Type B pancreatic cell (in vitro differentiated cells): ENCODE measurements around the gene HOMER1. TPM values are rescaled to one million over a fixed set of nuclear protein-coding genes. Genes with fewer than 3 reads are reported as not detected.
A peak's percentile ranks its signal among the peaks of the same experiment; 100 is the strongest.

Experiments
- DNase-seq: peaks from one replicate; pipeline ENCODE4 v3.0.0; 2021; ENCODE audit warnings: mixed read lengths; ENCODE audit not compliant: unreplicated experiment; ENCODE audit errors: extremely low spot score
- H3K27ac Mint-ChIP-seq: 2 replicates; pipeline ENCODE4 v1.8.0; 2021; ENCODE audit warnings: mild to moderate bottlenecking, mixed read lengths
- H3K27me3 Mint-ChIP-seq: 2 replicates; pipeline ENCODE4 v1.8.0; 2021; ENCODE audit warnings: mixed read lengths
- H3K36me3 Mint-ChIP-seq: 2 replicates; pipeline ENCODE4 v1.8.0; 2021; ENCODE audit warnings: mixed read lengths
- H3K4me1 Mint-ChIP-seq: one replicate; pipeline ENCODE4 v1.8.0; 2021; ENCODE audit warnings: mixed read lengths; ENCODE audit not compliant: unreplicated experiment
- H3K4me3 Mint-ChIP-seq: 2 replicates; pipeline ENCODE4 v1.8.0; 2021; ENCODE audit warnings: mild to moderate bottlenecking, mixed read lengths
- H3K9me3 Mint-ChIP-seq: 2 replicates; pipeline ENCODE4 v1.8.0; 2021; ENCODE audit warnings: mixed read lengths
- total RNA-seq: library from RNA; stranded (reverse); gene quantifications from 2 replicates; pipeline ENCODE4 v1.2.1, GENCODE V29; 2021; ENCODE audit warnings: low replicate concordance
- TF ChIP-seq, protein P1 (sequence below): fragments of 200-600 bp; sonication (generic); conservative IDR thresholded peaks from 2 replicates; pipeline ENCODE4 v1.5.0; 2021; ENCODE audit warnings: antibody characterized with exemption, mild to moderate bottlenecking

HOMER1 gene
- total RNA-seq, 1 donor from 2014 or later = 20.0 TPM

DNA sequence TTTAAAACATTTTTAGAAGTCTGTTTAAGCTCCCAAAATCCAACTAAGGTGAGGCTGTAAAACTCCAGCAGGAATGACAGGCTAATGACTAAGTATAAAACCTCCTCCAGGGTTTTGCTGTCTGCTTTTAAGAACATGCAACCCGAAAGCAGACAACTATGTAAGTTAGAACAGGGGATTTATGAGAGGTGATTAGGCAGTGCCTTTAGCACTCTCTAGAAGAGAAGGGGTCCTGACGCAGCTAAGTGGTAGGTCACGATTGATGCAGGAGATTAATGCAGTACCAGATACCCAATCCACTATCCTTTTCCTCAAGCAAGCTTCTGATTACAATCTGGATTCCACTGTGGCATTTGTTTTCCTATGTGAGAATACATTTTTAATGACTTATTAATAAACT is 25.9 kb downstream of the HOMER1 start:
- Mint-ChIP-seq H3K4me3 (no peak overlapping the region), H3K9me3 (no peaks in the 10 kb centered on the region), H3K36me3 (peaks cover 8% of the 10 kb centered on the region), H3K27me3 (no peaks in the 10 kb centered on the region), H3K4me1 (peaks cover 8% of the 10 kb centered on the region), H3K27ac (peak overlapping the region; percentile 35)
- TF ChIP-seq, protein P1, sequence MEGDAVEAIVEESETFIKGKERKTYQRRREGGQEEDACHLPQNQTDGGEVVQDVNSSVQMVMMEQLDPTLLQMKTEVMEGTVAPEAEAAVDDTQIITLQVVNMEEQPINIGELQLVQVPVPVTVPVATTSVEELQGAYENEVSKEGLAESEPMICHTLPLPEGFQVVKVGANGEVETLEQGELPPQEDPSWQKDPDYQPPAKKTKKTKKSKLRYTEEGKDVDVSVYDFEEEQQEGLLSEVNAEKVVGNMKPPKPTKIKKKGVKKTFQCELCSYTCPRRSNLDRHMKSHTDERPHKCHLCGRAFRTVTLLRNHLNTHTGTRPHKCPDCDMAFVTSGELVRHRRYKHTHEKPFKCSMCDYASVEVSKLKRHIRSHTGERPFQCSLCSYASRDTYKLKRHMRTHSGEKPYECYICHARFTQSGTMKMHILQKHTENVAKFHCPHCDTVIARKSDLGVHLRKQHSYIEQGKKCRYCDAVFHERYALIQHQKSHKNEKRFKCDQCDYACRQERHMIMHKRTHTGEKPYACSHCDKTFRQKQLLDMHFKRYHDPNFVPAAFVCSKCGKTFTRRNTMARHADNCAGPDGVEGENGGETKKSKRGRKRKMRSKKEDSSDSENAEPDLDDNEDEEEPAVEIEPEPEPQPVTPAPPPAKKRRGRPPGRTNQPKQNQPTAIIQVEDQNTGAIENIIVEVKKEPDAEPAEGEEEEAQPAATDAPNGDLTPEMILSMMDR = no peak
- DNase-seq = no peak

DNA sequence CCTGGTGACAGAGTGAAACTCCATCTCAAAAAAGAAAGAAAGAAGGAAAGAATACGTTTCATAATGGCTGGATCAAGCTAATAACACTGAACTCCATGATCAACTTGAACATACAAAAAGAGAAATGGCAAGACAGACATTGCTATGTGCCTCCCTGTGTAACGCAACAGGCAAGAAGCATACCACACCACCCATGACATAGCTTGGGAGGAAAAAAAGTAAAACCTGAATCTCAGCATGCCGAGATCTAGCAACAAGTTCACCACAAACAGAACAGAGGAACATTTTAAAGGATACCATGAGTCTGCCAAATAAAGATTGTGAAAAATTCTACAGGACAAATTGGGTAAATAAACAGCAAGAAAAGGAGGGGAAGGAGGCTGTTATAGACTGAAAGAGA is 26.7 kb downstream of the HOMER1 start:
- H3K9me3 Mint-ChIP-seq = no peaks in the 10 kb centered on the region
- no peak for DNase-seq
- peak overlapping the region; percentile 14 for H3K4me3 Mint-ChIP-seq
- no peaks in the 10 kb centered on the region for H3K27me3 Mint-ChIP-seq
- TF ChIP-seq, protein P1 = no peak
- peaks cover 8% of the 10 kb centered on the region for H3K36me3 Mint-ChIP-seq
- H3K27ac Mint-ChIP-seq = peak overlapping the region; percentile 65
- H3K4me1 Mint-ChIP-seq = peaks cover 8% of the 10 kb centered on the region

DNA sequence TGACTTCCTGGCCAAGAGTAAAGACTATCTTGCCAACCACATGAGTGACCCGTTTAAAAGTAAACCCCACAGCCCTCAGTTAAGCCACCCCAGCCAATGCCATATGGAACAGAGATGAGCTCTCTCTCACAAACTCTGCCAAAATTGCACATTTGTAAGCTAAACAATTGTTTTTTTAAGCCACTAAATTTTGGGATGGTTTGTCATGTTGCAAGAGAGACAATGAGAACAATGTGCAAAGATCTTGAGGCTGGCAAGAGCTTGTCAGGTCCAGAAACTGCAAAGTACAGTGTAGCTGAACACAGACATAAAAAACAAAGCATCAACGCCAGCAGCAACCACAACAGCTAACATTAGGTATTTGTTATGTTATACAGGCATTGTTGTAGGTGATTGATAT is 27.8 kb downstream of the HOMER1 start:
- H3K36me3 Mint-ChIP-seq = peaks cover 8% of the 10 kb centered on the region
- H3K27me3 Mint-ChIP-seq = no peaks in the 10 kb centered on the region
- no peak for DNase-seq
- H3K9me3 Mint-ChIP-seq = no peaks in the 10 kb centered on the region
- no peak overlapping the region for H3K27ac Mint-ChIP-seq
- TF ChIP-seq, protein P1 = no peak
- H3K4me3 Mint-ChIP-seq = no peak overlapping the region
- peaks cover 8% of the 10 kb centered on the region for H3K4me1 Mint-ChIP-seq

- Mint-ChIP-seq H3K4me1 (peaks cover 8% of the 10 kb centered on the region), H3K27me3 (no peaks in the 10 kb centered on the region), H3K27ac (no peak overlapping the region), H3K9me3 (no peaks in the 10 kb centered on the region), H3K4me3 (no peak overlapping the region), H3K36me3 (peaks cover 8% of the 10 kb centered on the region)
- TF ChIP-seq, protein P1 = no peak
- DNase-seq = no peak
These were observed 29.2 kb downstream of the HOMER1 start for GRCh38 chr5:79484731-79485130.

DNA sequence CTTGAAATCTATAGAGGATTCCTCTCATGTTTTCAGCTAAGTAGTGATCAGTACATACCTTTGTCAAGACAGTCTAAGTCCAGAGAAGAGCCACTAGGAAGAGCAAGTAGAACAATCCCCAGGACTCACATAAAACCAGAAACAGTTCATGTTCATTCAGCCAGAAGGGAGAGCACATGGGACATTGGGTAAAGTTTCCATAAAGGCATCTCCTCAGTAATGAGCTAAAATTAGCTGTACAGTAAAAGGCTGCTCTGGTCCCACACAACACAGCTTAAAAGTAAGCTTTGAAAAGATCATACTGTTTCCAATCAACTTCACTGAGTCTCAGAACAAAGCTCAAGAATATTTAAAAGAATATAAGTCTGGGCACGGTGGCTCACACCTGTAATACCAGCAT is 32.4 kb downstream of the HOMER1 start:
- Mint-ChIP-seq H3K4me3 (no peak overlapping the region), H3K27ac (no peak overlapping the region), H3K9me3 (no peaks in the 10 kb centered on the region), H3K4me1 (peaks cover 4% of the 10 kb centered on the region), H3K27me3 (no peaks in the 10 kb centered on the region), H3K36me3 (peaks cover 8% of the 10 kb centered on the region)
- DNase-seq = no peak
- TF ChIP-seq, protein P1 = no peak

DNA sequence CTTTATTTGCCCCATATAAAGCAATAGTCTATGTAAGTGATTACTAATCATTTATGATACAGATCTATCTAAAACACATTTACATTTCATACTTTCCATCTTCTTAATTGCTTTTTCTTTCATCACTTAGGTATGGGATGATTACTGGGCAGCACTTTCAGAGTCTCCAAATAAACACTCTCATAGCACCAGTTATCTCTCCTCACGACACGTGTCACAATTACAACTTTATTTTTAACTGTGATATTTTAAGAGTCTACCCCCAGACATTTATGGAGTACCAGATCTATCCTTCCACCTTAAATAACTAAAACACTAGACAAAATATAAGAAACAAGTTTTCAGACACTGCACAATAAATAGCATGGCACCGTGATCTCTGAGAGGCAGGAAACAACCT is 32.9 kb downstream of the HOMER1 start:
- Mint-ChIP-seq H3K9me3 (no peaks in the 10 kb centered on the region), H3K27ac (no peak overlapping the region), H3K36me3 (peaks cover 8% of the 10 kb centered on the region), H3K4me1 (peaks cover 4% of the 10 kb centered on the region), H3K4me3 (no peak overlapping the region), H3K27me3 (no peaks in the 10 kb centered on the region)
- DNase-seq = no peak
- TF ChIP-seq, protein P1 = no peak
